GM20431 (cell line): ENCODE measurements around the gene MYH7B.

Source experiments
- in situ Hi-C: fragments of 300-500 bp; cut with MseI, MboI; formaldehyde crosslinking; loops from one replicate; pipeline ENCODE4 v1.15.0; 2020; ENCODE audit warnings: low sequenced_read_pairs; ENCODE audit not compliant: unreplicated experiment

The MYH7B gene

DNA sequence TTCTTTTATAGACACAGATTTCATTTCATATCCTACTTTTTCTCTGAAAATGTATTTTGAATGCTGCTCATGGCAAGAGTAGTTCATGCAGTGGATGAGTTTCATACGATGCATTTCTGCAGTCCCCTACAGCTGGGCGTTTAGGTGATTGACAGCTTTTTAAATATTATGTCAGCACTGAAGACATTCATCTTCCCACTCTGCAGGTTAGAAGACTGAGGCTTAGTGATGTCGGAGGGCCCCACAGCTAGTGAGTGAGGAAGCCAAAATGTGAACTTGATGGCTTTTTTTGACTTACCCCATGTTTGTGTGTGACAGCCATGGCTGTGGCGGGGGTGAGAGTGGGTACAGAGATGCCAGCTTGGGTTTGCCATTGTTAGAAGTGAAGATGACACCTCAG is 33.5 kb downstream of the MYH7B start:
- in situ Hi-C loops: no loop called here

GRCh38 chr20:34989670-34990069 is 34.0 kb downstream of the MYH7B start:
- in situ Hi-C loops: no loop called here

- in situ Hi-C loops: no loop called here
Measured at GRCh38 chr20:34990231-34990630, 34.6 kb downstream of the MYH7B start.

DNA sequence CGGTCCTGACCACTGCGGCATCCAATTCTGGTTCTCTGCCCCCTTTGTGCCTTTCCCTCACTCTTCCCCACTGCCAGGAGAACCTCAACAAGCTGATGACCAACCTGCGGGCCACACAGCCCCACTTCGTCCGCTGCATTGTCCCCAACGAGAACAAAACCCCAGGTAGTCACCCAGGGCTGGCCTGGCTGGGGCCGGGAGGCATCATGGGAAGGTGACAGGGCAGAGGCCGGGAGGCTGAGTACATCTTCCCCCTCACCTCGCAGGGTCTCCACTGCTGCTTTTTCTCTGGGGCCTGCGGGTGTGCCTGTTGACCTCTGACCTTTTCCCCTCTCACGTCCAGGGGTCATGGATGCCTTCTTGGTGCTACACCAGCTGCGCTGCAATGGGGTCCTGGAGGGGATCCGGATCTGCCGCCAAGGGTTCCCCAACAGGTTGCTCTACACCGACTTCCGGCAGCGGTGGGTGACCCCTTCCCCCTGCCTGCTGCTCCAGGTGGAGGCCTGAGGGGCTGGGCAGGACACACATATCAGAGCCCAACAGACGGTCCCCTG is 35.1 kb downstream of the MYH7B start:
- in situ Hi-C loops: no loop called here

GRCh38 chr20:34992751-34993417 is 37.2 kb downstream of the MYH7B start:
- in situ Hi-C loops: no loop called here

GRCh38 chr20:34993941-34994508 is 38.4 kb downstream of the MYH7B start:
- in situ Hi-C loops: no loop called here

GRCh38 chr20:34994509-34995131 is 39.0 kb downstream of the MYH7B start:
- in situ Hi-C loops: no loop called here

GRCh38 chr20:34995192-34995591 is 39.5 kb downstream of the MYH7B start:
- in situ Hi-C loops: no loop called here

- in situ Hi-C loops: no loop called here
Measured at GRCh38 chr20:34995696-34996095, 40.0 kb downstream of the MYH7B start.

DNA sequence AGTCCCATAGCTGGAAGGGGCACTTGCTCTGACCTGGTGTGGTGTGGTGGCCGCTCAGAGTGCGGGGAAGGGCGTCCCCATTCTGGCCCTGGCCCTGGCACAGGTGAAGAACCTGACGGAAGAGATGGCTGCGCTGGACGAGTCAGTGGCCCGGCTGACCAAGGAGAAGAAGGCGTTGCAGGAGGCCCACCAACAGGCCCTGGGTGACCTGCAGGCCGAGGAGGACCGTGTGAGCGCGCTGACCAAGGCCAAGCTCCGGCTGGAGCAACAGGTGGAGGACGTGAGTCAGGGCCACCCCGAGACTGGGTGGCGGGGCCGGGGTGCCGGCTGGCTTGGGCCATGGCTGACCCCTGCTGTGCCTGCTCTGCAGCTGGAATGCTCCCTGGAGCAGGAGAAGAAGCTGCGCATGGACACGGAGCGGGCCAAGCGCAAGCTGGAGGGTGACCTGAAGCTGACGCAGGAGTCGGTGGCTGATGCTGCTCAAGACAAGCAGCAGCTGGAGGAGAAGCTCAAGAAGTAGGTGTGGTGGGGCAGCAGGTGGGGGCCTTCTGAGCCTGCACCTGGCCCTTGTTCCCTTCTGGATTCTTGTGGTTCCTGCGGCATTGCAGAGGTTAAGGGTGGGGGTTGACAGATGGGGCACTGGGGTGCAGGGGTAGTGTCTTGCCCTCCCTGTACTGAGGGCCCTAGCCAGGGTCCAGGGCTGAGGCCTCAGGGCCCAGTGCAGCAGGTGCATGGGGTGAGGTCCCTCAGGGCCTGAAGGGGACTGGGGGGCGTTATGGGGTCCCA is 40.8 kb downstream of the MYH7B start:
- in situ Hi-C loops: no loop called here

DNA sequence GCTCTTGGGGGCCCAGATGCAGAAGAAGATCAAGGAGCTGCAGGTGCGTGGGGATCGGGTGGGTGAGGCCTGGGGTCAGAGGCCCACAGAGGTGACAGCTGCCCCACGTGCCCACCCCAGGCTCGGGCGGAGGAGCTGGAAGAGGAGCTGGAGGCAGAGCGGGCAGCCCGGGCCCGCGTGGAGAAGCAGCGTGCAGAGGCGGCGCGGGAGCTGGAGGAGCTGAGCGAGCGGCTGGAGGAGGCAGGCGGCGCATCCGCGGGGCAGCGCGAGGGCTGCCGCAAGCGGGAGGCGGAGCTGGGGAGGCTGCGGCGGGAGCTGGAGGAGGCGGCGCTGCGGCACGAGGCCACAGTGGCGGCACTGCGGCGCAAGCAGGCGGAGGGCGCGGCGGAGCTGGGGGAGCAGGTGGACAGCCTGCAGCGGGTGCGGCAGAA is 41.5 kb downstream of the MYH7B start:
- in situ Hi-C loops: no loop called here

GRCh38 chr20:34997774-34998173 is 42.1 kb downstream of the MYH7B start:
- in situ Hi-C loops: no loop called here

GRCh38 chr20:34998331-34998950 is 42.8 kb downstream of the MYH7B start:
- in situ Hi-C loops: no loop called here

- in situ Hi-C loops: no loop called here
Measured at GRCh38 chr20:34999021-34999451, 43.4 kb downstream of the MYH7B start.

DNA sequence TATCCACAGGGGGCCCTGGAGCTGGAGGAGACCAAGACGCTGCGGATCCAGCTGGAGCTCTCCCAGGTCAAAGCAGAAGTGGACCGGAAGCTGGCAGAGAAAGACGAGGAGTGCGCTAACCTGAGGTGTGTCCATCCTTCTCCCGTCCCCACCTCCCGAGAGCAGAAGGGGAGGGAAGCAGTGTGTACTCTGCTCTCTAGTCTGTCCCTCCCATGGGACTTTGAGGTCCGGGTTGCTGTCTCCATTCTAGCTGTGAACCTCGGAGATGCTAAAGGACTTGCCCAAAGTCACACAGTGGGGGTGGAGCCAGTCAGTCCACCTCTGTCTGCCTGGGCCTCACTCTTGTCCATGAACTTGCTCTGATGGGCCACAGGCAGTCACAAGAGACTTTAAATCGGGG is 44.1 kb downstream of the MYH7B start:
- in situ Hi-C loops: no loop called here

- in situ Hi-C loops: no loop called here
Measured at GRCh38 chr20:35000311-35000921, 44.7 kb downstream of the MYH7B start.

DNA sequence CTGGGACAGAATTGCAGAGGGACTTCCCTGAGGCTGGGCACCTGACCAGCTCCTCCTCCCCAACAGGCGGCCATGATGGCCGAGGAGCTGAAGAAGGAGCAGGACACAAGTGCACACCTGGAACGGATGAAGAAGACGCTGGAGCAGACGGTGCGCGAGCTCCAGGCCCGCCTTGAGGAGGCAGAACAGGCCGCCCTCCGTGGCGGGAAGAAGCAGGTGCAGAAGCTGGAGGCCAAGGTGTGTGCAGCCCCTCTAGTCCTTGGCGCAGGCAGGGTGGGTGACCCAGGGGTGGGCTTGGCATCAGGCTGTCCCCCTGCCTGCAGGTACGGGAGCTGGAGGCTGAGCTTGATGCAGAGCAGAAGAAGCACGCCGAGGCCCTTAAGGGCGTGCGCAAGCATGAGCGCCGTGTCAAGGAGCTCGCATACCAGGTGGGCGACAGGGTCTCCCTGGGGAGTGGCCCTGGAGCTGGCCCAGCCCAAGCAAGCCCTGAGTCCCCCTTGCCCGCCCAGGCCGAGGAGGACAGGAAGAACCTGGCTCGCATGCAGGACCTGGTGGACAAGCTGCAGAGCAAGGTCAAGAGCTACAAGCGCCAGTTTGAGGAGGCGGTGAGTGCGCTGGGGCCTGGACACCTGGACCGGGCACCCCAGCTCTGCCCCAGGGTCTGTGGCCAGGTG is 45.4 kb downstream of the MYH7B start:
- in situ Hi-C loops: no loop called here

DNA sequence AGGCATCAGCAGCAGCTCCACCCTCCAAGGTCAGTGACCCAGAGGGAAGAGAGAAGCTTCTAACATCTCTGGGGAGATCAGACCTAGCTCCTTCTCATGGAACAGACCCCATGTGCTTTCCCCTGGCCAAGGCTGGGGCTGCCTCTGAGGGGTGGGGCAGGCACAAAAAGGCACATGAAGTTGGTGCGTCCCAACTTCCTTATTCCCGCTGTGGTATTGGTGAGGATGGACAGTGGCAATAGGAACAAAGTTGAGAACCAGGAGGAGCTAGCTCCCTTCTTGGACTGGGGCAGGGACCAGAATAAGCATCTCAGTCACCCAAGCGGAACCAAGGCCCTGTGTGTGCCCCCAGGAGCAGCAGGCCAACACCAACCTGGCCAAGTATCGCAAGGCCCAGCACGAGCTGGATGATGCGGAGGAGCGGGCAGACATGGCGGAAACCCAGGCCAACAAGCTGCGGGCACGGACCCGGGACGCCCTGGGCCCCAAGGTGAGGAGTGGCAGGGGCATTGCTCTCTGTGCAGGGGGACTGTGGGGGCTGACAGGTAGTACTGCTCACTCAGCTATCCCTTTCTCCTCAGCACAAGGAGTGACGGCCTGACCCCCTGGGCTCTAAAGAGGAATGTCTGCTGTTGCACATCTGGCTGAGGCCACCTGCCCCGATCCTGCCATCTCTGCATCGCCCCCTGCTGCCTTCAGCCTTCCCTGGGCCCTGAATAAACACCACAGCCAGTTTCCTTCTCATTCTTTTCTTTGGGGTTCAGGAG is 46.1 kb downstream of the MYH7B start:
- in situ Hi-C loops: no loop called here
